Urinary bladder (tissue), 4 donors: ENCODE measurements around the gene TIGIT. TPM values are rescaled to one million over a fixed set of nuclear protein-coding genes. Genes with fewer than 3 reads are reported as not detected.
"Not testable (repeated sequence)": the region's sequence is repeated elsewhere in the genome, so short reads cannot be mapped to it uniquely, and the experiment has no call there.

Experiments used
- DNase-seq: peaks from one replicate; pipeline ENCODE4 v3.0.0-alpha.2; 2015; ENCODE audit errors: extremely low spot score
- H3K27ac ChIP-seq: one replicate; pipeline ENCODE4 v1.5.1; 2013; ENCODE audit warnings: low read depth, mild to moderate bottlenecking, moderate library complexity
- H3K36me3 ChIP-seq: one replicate; pipeline ENCODE4 v1.6.1; 2013; ENCODE audit warnings: mild to moderate bottlenecking, moderate library complexity; ENCODE audit not compliant: insufficient read depth
- H3K4me1 ChIP-seq: one replicate; pipeline ENCODE4 v1.6.1; 2013; ENCODE audit warnings: mild to moderate bottlenecking, moderate library complexity; ENCODE audit not compliant: insufficient read depth
- H3K4me3 ChIP-seq: one replicate; pipeline ENCODE4 v1.5.1; 2013; ENCODE audit warnings: low read depth, low read length
- WGBS: extraction: QIAGEN DNeasy Blood & Tissue Kit; methylation state at CpG from one replicate; pipeline ENCODE4 v1.1.7; 2013; 5-methylcytosine and 5-hydroxymethylcytosine counted together
- polyA plus RNA-seq: library from polyadenylated mRNA; stranded (reverse); fragments of 200-250 nt; gene quantifications from one replicate; pipeline ENCODE4 v1.2.3, GENCODE V29; 2013
- total RNA-seq: library from RNA; depleted of rRNA; stranded (reverse); fragments of >200 nt; gene quantifications from one replicate; pipeline ENCODE4 v1.2.3, GENCODE V29; 2014
- donor health status: healthy with polysubstance abuse.
- donor health status: healthy.

TIGIT gene
- total RNA-seq = 0.21 TPM
- 0.18 TPM for polyA plus RNA-seq

GRCh38 chr3:114293838-114294535 lies at the start of gene TIGIT:
Gene TIGIT, plus strand, starts transcription at chr3:114294028. Its CDS starts 34 bp downstream, at chr3:114294062.
- H3K27ac ChIP-seq = no peak within 1 kb of the TSS
- no peak for DNase-seq
- H3K36me3 ChIP-seq = no peaks in the 10 kb centered on the region
- H3K4me1 ChIP-seq = no peaks in the 10 kb centered on the region
- H3K4me3 ChIP-seq = no peak within 1 kb of the TSS
- 89% methylated on average over 7 of the region's 7 CpGs for WGBS

- Histone ChIP-seq H3K4me1 (no peaks in the 10 kb centered on the region), H3K4me3 (no peak overlapping the region), H3K27ac (no peak overlapping the region), H3K36me3 (no peaks in the 10 kb centered on the region)
- DNase-seq = no peak
- 84% methylated on average over 1 of the region's 1 CpG for WGBS
These were observed 40.9 kb upstream of the TIGIT start for GRCh38 chr3:114252954-114253353.

DNA sequence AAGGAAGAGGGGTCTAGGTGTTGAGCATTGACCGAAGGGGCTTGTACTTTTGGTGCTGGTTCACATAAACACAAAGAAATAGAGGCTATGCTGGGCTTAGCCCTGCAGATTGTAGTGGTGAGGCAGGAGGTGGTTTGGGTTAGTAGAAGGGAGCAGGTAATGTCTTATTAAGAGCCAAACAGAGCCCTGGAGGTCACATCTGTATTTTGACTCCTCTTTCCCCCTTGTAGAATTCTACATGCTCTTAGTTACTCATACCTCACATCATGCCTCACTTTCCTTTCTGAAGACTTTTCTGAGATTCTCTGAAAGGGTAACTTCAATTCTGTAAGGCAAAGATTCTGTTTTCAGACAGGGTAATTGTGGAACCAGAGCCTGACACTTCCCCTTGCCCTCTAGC lies 40.3 kb upstream of the TIGIT start:
- DNase-seq = no peak
- no peaks in the 10 kb centered on the region for H3K36me3 ChIP-seq
- H3K4me1 ChIP-seq = no peaks in the 10 kb centered on the region
- H3K27ac ChIP-seq = no peak overlapping the region
- 72% methylated on average over 1 of the region's 1 CpG for WGBS
- no peak overlapping the region for H3K4me3 ChIP-seq

GRCh38 chr3:114259566-114259965 lies 34.3 kb upstream of the TIGIT start:
- 84% methylated on average over 1 of the region's 1 CpG for WGBS
- Histone ChIP-seq H3K27ac (no peak overlapping the region), H3K36me3 (no peaks in the 10 kb centered on the region), H3K4me3 (no peak overlapping the region), H3K4me1 (no peaks in the 10 kb centered on the region)
- DNase-seq = no peak

- Histone ChIP-seq H3K27ac (no peak overlapping the region), H3K4me1 (no peaks in the 10 kb centered on the region), H3K36me3 (no peaks in the 10 kb centered on the region), H3K4me3 (no peak overlapping the region)
- DNase-seq = no peak
These were observed 33.7 kb upstream of the TIGIT start for GRCh38 chr3:114260152-114260551.

GRCh38 chr3:114270019-114270418 lies 23.8 kb upstream of the TIGIT start:
- no peak overlapping the region for H3K27ac ChIP-seq
- DNase-seq = no peak
- H3K36me3 ChIP-seq = no peaks in the 10 kb centered on the region
- no peaks in the 10 kb centered on the region for H3K4me1 ChIP-seq
- 91% methylated on average over 2 of the region's 2 CpGs for WGBS
- H3K4me3 ChIP-seq = no peak overlapping the region

DNA sequence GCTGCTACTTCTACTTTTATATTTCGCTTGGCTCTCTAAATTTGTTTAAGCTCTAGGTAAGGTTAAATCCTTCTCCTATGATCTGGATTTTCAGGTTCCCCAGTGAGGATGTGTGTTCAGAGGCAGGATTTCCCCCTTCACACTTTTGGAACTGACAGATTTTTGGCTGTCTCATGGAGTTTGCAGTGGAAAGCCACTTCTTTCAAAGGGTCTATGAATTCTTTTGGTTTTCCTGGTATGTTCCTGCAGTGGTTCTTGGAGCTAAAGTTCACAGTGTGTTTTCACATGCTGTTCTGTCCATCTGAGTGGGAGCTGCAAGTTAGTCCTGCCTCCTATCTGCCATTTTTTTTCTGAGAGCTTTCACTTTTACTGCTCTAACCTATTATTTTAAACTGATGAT lies 21.6 kb upstream of the TIGIT start:
- DNase-seq = no peak
- WGBS = 75% methylated on average over 1 of the region's 1 CpG

DNA sequence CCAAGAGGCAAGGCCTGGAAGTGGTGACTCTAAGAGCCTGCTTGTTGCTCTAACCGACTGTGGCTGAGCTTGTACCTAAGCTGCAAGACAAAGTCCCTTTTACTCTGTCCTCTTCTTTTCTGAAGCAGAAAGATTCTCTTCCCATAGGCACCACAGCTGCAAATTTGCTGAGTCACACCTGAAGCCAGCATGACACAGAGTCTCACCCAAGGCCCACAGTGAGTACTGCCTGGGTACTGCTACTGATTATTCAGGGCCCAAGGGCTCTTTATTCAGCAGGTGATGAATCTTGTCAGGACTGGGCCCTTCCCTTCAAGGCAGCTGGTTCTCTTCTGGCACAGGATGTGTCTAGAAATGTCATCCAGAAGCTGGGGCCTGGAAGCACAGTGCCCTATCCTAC lies 18.9 kb upstream of the TIGIT start:
- Histone ChIP-seq H3K27ac (no peak overlapping the region), H3K4me3 (no peak overlapping the region), H3K36me3 (no peaks in the 10 kb centered on the region), H3K4me1 (no peaks in the 10 kb centered on the region)
- no peak for DNase-seq
- WGBS = 83% methylated on average over 1 of the region's 1 CpG

More for the DNA sequence above, 21.6 kb upstream of the TIGIT start:
- Histone ChIP-seq H3K36me3 (no peaks in the 10 kb centered on the region), H3K4me1 (no peaks in the 10 kb centered on the region), H3K4me3 (no peak overlapping the region), H3K27ac (no peak overlapping the region)

- not testable (repeated sequence) for H3K27ac ChIP-seq, H3K4me1 ChIP-seq, H3K4me3 ChIP-seq, DNase-seq, H3K36me3 ChIP-seq
- 95% methylated on average over 20 of the region's 26 CpGs for WGBS
These were observed 17.0 kb upstream of the TIGIT start for GRCh38 chr3:114276856-114277255.

DNA sequence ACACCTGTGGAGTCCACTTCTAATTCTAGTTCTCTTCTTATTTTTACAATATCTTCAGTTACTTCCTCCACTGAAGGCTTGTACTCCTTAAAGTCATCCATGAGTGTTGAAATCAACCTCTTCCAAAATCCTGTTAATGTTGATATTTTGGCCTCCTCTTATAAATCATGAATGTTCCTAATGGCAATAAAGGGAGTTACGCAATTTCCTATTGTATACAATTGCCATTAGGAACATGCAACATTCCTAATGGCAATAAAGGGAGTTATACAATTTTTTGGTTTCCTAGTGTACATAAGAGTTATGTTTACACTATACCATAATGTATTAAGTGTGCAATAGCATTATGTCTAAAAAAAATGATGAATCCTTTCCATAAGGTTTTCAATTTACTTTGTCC lies 9.2 kb upstream of the TIGIT start:
- WGBS = 85% methylated on average over 1 of the region's 1 CpG
- no peak overlapping the region for H3K4me3 ChIP-seq

DNA sequence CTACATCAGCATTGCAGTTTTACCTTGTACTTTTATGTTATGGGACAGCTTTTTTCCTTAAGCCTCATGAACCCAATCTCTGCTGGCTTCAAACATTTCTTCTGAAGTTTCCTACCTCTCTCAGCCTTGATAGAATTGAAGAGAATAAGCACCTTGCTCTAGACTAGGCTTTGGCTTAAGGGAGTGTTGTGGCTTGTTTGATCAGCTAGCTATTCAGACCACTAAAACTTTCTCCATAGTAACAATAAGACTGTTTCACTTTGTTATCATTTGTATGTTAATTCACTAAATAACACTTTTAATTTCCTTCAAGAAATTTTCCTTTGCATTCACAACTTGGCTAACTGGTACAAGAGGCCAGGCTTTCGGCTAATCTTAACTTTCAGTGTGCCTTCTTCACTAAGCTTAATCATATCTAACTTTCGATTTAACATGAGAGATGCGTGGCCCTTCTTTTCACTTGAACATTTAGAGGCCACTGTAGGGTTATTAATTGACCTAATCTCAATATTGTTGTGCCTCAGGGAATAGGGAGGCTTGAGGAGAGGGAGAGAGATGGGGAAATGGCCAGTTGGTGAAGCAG lies 8.1 kb upstream of the TIGIT start:
- H3K27ac ChIP-seq = no peak overlapping the region
- 93% methylated on average over 3 of the region's 3 CpGs for WGBS

More for the DNA sequence above, 9.2 kb upstream of the TIGIT start:
- Histone ChIP-seq H3K27ac (no peak overlapping the region), H3K4me1 (no peaks in the 10 kb centered on the region), H3K36me3 (no peaks in the 10 kb centered on the region)
- no peak for DNase-seq

GRCh38 chr3:114286266-114286665 lies 7.6 kb upstream of the TIGIT start:
- H3K27ac ChIP-seq = no peak overlapping the region
- DNase-seq = no peak
- H3K36me3 ChIP-seq = no peaks in the 10 kb centered on the region
- no peaks in the 10 kb centered on the region for H3K4me1 ChIP-seq
- 87% methylated on average over 2 of the region's 2 CpGs for WGBS
- H3K4me3 ChIP-seq = no peak overlapping the region

More for the DNA sequence above, 8.1 kb upstream of the TIGIT start:
- no peaks in the 10 kb centered on the region for H3K36me3 ChIP-seq
- H3K4me1 ChIP-seq = no peaks in the 10 kb centered on the region
- no peak for DNase-seq
- no peak overlapping the region for H3K4me3 ChIP-seq

- 45% methylated on average over 23 of the region's 23 CpGs for WGBS
- H3K4me3 ChIP-seq = no peak overlapping the region
- no peak overlapping the region for H3K27ac ChIP-seq
- H3K36me3 ChIP-seq = no peaks in the 10 kb centered on the region
- no peaks in the 10 kb centered on the region for H3K4me1 ChIP-seq
- DNase-seq = no peak
These were observed 2.6 kb upstream of the TIGIT start for GRCh38 chr3:114290911-114291901.
